ENCODE data around the gene POLK.
"Not testable (repeated sequence)": the region's sequence is repeated elsewhere in the genome, so short reads cannot be mapped to it uniquely, and the experiment has no call there.

Gene POLK

DNA sequence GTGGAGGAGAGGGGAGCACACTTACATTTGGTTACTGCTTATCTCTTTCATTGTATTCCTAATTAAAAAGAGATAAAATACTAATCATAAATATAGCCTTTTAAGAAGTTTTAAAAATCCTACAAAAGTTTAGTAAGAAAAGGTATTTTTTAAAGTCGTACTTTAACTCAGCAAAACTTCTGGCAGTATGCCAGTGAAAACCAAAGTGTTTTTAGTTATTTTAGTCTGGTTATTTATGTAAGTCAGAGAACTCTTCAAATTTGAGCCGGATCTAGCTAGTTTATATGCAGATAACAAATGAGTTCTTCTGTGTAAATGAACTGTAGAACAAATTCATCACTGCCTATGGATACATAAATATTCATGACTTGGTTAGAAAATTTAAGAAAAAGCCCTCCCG, 63.1 kb downstream of the POLK start:
- H3K4me3 ChIP-seq (IDR thresholded peaks at IDR 0.05; ENCODE audit: insufficient read depth, low read depth, low read length), result no peak overlapping the region
- no peak overlapping the region for H3K27ac ChIP-seq
- no peaks in the 10 kb centered on the region for H3K79me2 ChIP-seq (ENCODE audit: insufficient read depth, low read depth)
- no peaks in the 10 kb centered on the region for H3K4me1 ChIP-seq (ENCODE audit: low read depth, poor library complexity, severe bottlenecking)
- H2AFZ ChIP-seq (ENCODE audit: low read depth), result no peak overlapping the region
- no peaks in the 10 kb centered on the region for H3K27me3 ChIP-seq (ENCODE audit: insufficient read depth, low read depth)
- no peaks in the 10 kb centered on the region for H3K36me3 ChIP-seq (ENCODE audit: insufficient read depth)
- TF ChIP-seq, protein P1, sequence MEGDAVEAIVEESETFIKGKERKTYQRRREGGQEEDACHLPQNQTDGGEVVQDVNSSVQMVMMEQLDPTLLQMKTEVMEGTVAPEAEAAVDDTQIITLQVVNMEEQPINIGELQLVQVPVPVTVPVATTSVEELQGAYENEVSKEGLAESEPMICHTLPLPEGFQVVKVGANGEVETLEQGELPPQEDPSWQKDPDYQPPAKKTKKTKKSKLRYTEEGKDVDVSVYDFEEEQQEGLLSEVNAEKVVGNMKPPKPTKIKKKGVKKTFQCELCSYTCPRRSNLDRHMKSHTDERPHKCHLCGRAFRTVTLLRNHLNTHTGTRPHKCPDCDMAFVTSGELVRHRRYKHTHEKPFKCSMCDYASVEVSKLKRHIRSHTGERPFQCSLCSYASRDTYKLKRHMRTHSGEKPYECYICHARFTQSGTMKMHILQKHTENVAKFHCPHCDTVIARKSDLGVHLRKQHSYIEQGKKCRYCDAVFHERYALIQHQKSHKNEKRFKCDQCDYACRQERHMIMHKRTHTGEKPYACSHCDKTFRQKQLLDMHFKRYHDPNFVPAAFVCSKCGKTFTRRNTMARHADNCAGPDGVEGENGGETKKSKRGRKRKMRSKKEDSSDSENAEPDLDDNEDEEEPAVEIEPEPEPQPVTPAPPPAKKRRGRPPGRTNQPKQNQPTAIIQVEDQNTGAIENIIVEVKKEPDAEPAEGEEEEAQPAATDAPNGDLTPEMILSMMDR (conservative IDR thresholded peaks at IDR 0.05; ENCODE audit: low read depth, low read length), result no peak
- H3K4me2 ChIP-seq, result no peak overlapping the region
- H3K9ac ChIP-seq, result no peak overlapping the region
- no peaks in the 10 kb centered on the region for H4K20me1 ChIP-seq (ENCODE audit: insufficient read depth)

DNA sequence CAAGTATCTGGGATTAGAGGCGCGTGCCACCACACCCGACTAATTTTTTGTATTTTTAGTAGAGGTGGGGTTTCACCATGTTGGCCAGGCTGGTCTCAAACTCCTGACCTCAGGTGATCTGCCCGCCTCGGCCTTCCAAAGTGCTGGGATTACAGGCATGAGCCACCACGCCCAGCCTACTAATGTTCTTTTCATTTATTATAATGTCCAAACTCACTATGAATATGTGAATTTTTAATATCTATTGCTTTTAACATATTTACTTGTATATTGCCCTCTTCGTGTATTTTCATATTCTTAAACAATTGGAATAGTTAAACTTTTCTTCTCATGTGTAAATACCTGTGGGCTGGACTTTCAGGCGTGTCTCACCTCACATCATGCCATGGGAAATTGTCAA, 66.6 kb downstream of the POLK start:
- H3K36me3 ChIP-seq (ENCODE audit: insufficient read depth); H3K9ac ChIP-seq; H3K4me1 ChIP-seq (ENCODE audit: low read depth, poor library complexity, severe bottlenecking); H3K4me2 ChIP-seq; H3K27me3 ChIP-seq (ENCODE audit: insufficient read depth, low read depth); H2AFZ ChIP-seq (ENCODE audit: low read depth); H3K79me2 ChIP-seq (ENCODE audit: insufficient read depth, low read depth); H3K27ac ChIP-seq; H4K20me1 ChIP-seq (ENCODE audit: insufficient read depth); H3K4me3 ChIP-seq (IDR thresholded peaks at IDR 0.05; ENCODE audit: insufficient read depth, low read depth, low read length): not testable (repeated sequence)

DNA sequence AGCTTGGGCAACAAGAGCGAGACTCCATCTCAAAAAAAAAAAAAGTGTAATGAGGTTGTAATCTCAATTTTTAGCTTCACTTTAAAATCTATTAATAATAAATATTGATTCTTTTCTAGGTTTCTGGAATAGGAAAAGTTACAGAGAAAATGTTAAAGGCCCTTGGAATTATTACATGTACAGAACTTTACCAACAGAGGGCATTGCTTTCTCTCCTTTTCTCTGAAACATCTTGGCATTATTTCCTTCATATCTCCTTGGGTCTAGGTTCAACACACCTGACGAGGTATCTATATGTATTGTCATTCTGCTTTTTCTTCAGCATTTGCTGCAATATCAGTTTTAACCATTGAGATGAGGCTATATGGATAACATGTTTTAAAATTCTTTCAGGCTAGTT, 73.0 kb downstream of the POLK start:
- Histone ChIP-seq H3K36me3 (ENCODE audit: insufficient read depth) (no peaks in the 10 kb centered on the region), H3K79me2 (ENCODE audit: insufficient read depth, low read depth) (no peaks in the 10 kb centered on the region), H3K27me3 (ENCODE audit: insufficient read depth, low read depth) (no peaks in the 10 kb centered on the region), H3K4me1 (ENCODE audit: low read depth, poor library complexity, severe bottlenecking) (no peaks in the 10 kb centered on the region), H3K4me2 (no peak overlapping the region), H3K4me3 (IDR thresholded peaks at IDR 0.05; ENCODE audit: insufficient read depth, low read depth, low read length) (no peak overlapping the region), H2AFZ (ENCODE audit: low read depth) (no peak overlapping the region), H3K9ac (no peak overlapping the region), H3K27ac (no peak overlapping the region), H4K20me1 (ENCODE audit: insufficient read depth) (no peaks in the 10 kb centered on the region)
- TF ChIP-seq, protein P1 (conservative IDR thresholded peaks at IDR 0.05; ENCODE audit: low read depth, low read length), result no peak

DNA sequence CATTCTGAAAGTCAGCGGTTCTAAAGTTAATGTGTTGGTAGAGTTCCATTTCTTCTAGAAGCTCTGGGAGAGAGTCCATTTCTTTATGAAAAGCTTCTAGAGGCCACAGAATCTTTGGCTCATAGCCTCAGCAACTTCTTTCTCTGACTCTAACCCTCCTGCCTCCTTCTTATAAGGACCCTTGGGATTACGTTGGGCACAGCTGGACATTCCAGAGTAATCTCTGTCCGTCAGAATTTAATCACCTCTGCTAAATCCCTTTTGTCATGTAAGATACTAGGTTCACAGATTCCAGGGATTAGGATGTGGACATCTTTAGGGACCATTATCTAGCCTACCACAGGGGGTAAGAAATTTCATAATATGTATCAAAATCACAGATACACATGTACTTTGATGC, 77.0 kb downstream of the POLK start:
- no peak overlapping the region for H3K9ac ChIP-seq
- no peak overlapping the region for H3K4me2 ChIP-seq
- no peaks in the 10 kb centered on the region for H3K36me3 ChIP-seq (ENCODE audit: insufficient read depth)
- TF ChIP-seq, protein P1 (conservative IDR thresholded peaks at IDR 0.05; ENCODE audit: low read depth, low read length), result no peak
- H4K20me1 ChIP-seq (ENCODE audit: insufficient read depth), result no peaks in the 10 kb centered on the region
- no peaks in the 10 kb centered on the region for H3K27me3 ChIP-seq (ENCODE audit: insufficient read depth, low read depth)
- no peaks in the 10 kb centered on the region for H3K4me1 ChIP-seq (ENCODE audit: low read depth, poor library complexity, severe bottlenecking)
- no peaks in the 10 kb centered on the region for H3K79me2 ChIP-seq (ENCODE audit: insufficient read depth, low read depth)
- H3K27ac ChIP-seq, result no peak overlapping the region
- H3K4me3 ChIP-seq (IDR thresholded peaks at IDR 0.05; ENCODE audit: insufficient read depth, low read depth, low read length), result no peak overlapping the region
- no peak overlapping the region for H2AFZ ChIP-seq (ENCODE audit: low read depth)

DNA sequence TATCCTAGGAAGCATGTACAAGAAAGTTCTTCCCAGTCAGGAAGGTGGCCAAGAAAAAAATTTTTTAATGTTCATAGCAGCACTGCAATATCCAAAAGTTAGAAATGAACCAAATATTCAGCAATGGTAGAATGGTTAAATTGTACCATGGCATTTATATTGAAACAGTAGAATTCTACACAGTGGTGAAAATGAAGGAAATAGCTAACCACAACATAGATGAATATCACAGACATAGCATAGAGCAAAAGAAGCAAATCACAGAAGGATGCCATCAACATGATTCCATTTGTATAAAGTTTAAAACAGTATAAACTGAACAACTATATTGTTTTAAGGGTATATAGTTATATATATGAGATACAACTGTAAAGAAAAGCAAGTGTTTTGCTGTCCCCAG, 88.8 kb downstream of the POLK start:
- Histone ChIP-seq H3K79me2 (ENCODE audit: insufficient read depth, low read depth) (no peaks in the 10 kb centered on the region), H3K36me3 (ENCODE audit: insufficient read depth) (no peaks in the 10 kb centered on the region)
- TF ChIP-seq, protein P1 (conservative IDR thresholded peaks at IDR 0.05; ENCODE audit: low read depth, low read length), result no peak

More for the DNA sequence above, 88.8 kb downstream of the POLK start:
- Histone ChIP-seq H3K27me3 (ENCODE audit: insufficient read depth, low read depth) (no peaks in the 10 kb centered on the region), H3K4me1 (ENCODE audit: low read depth, poor library complexity, severe bottlenecking) (no peaks in the 10 kb centered on the region), H3K27ac (no peak overlapping the region), H3K4me2 (no peak overlapping the region), H4K20me1 (ENCODE audit: insufficient read depth) (no peaks in the 10 kb centered on the region), H3K4me3 (IDR thresholded peaks at IDR 0.05; ENCODE audit: insufficient read depth, low read depth, low read length) (no peak overlapping the region), H2AFZ (ENCODE audit: low read depth) (no peak overlapping the region), H3K9ac (no peak overlapping the region)

Data from KMS-11 (cell line).